Activated gamma-delta T cell treated with Interleukin-2 at 50 U/mL for 16 hours (primary cell): ENCODE data around the gene ADGRL2.

Experiments used
- DNase-seq: peaks from one replicate; pipeline ENCODE4 v3.0.0-alpha.2; 2020

Gene ADGRL2

DNA sequence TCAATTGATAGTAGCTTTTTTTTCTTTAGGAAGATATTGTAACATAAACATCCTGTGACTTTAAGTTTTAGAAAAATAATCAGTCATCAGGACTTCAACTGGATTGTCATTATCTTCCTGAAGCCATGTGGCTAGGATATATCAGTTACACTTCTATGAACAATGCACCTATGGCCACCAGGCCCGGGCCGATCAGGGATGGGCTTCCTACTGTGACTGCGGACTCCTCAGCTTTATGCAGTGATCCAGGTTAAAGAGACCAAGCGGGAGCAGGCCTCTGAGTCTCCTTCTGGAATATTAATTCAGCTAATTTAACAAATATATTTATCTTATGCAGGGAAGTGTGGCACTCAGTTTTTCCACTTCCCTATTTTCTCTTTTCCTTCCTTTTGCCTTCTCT, 200.6 kb downstream of the ADGRL2 start:
- DNase-seq = no peak

DNA sequence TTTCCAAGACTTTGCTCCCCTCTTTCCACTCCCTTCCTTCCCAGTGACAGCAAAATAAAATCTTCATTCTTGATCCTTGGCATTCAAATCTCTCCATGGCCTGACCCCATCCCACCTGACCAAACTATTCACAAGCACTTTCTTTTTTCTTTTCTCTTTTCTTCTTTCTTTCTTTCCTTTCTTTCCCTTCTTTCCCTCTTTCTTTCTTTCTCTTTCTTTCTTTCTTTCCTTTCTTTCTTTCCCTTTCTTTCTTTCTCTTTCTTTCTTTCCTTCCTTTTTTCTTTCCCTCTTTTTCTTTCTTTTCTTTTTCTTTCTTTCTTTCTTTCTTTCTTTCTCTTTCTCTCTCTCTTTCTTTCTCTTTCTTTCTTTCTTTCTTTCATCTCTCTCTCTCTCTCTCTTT, 207.1 kb downstream of the ADGRL2 start:
- no peak for DNase-seq

DNA sequence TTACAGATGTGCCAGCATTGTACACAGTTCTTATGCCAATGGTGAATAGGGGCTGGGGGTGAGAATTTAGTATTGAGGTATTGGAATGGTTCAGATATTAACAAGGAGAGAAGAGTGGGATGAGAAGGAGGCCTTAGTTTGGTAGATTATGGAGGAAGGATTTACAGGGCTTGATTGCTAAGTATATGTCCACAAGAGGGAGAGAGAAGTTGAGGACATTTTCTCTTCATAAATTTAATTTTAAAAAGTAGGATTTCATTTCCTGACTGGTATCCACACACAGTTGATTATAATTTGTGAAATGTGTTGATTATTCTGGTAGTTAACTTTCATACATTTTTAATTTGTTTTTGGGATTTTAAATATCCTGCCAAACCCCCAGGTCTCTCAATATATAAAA, 213.0 kb downstream of the ADGRL2 start:
- no peak for DNase-seq

GRCh38 chr1:82015444-82015843, 214.7 kb downstream of the ADGRL2 start:
- DNase-seq = no peak

- DNase-seq = no peak
These were observed 217.6 kb downstream of the ADGRL2 start for GRCh38 chr1:82018319-82018718.

GRCh38 chr1:82019508-82019907, 218.8 kb downstream of the ADGRL2 start:
- no peak for DNase-seq

GRCh38 chr1:82030830-82031229, 230.1 kb downstream of the ADGRL2 start:
- no peak for DNase-seq

- no peak for DNase-seq
These were observed 231.3 kb downstream of the ADGRL2 start for GRCh38 chr1:82032068-82032467.

- DNase-seq = no peak
These were observed 234.1 kb downstream of the ADGRL2 start for GRCh38 chr1:82034812-82035211.
